Panc1 (cell line): ENCODE measurements around the gene ORM2. TPM values are rescaled to one million over a fixed set of nuclear protein-coding genes. Genes with fewer than 3 reads are reported as not detected.

Experiments
- ATAC-seq: fragments of 200-7000 bp; cut with Tn5 transposase; 2 replicates; pipeline ENCODE4 v1.9.1; 2020; ENCODE audit warnings: mild to moderate bottlenecking, moderate library complexity
- BruUV-seq: library from RNA; stranded (reverse); fragments of 400-500 nt; replicated peaks from 2 replicates; lab custom pipeline; 2021; lab: Mats Ljungman, UMichigan
- CTCF ChIA-PET: fragments of 300-600 bp; sonication (Branson Sonifier 250); formaldehyde crosslinking; loops from one replicate; lab custom pipeline; 2022; ENCODE audit warnings: antibody characterized with exemption; lab: Charles Lee
- POLR2A ChIA-PET: fragments of 300-600 bp; sonication (Branson Sonifier 250); formaldehyde crosslinking; loops from one replicate; lab custom pipeline; 2022; ENCODE audit warnings: antibody characterized with exemption; lab: Charles Lee
- DNase-seq: peaks from one replicate; pipeline ENCODE4 v3.0.0-alpha.2; 2010; ENCODE audit warnings: low read depth, low spot score
- H3K27ac ChIP-seq: 2 replicates; pipeline ENCODE4 v1.5.1; 2011; ENCODE audit warnings: mild to moderate bottlenecking, low read length, inconsistent platforms
- H3K27me3 ChIP-seq: fragments of 200-500 bp; sonication (Bioruptor generic); 2 replicates; pipeline ENCODE4 v1.6.0; 2014; ENCODE audit warnings: low read length, inconsistent platforms; ENCODE audit not compliant: control insufficient read depth, insufficient read depth
- H3K36me3 ChIP-seq: fragments of 200-500 bp; sonication (Bioruptor generic); 2 replicates; pipeline ENCODE4 v1.5.1; 2014; ENCODE audit warnings: inconsistent platforms, mild to moderate bottlenecking, low read length, moderate library complexity; ENCODE audit not compliant: control insufficient read depth, insufficient read depth
- H3K4me1 ChIP-seq: 2 replicates; pipeline ENCODE4 v1.5.1; 2011; ENCODE audit warnings: inconsistent platforms, mild to moderate bottlenecking, low read length, moderate library complexity; ENCODE audit not compliant: control insufficient read depth, insufficient read depth
- H3K4me3 ChIP-seq, 2 experiments: 2 replicates each; pipeline ENCODE4 v1.5.1; 2011 to 2012; ENCODE audit warnings: low read depth in 2 of 2, low read length in 2 of 2, mild to moderate bottlenecking in 2 of 2, inconsistent platforms in 1 of 2, moderate library complexity in 1 of 2
- H3K9me3 ChIP-seq: fragments of 200-500 bp; sonication (Bioruptor generic); 2 replicates; pipeline ENCODE4 v1.5.1; 2014; ENCODE audit warnings: low read depth, mild to moderate bottlenecking, inconsistent platforms, low read length, moderate library complexity; ENCODE audit not compliant: control insufficient read depth, insufficient read depth
- POLR2AphosphoS5 ChIP-seq: IDR thresholded peaks from 2 replicates; pipeline ENCODE4 v1.6.1; 2012; ENCODE audit warnings: mild to moderate bottlenecking, low read depth, low read length, moderate library complexity
- SIN3A ChIP-seq: IDR thresholded peaks from 2 replicates; pipeline ENCODE4 v1.6.1; 2012; ENCODE audit warnings: low read depth, mild to moderate bottlenecking, low read length, moderate library complexity, borderline replicate concordance; ENCODE audit not compliant: insufficient read depth
- TCF7L2 ChIP-seq: IDR thresholded peaks from 2 replicates; pipeline ENCODE4 v1.6.1; 2011; ENCODE audit warnings: mild to moderate bottlenecking, low read depth, low read length, inconsistent platforms
- in situ Hi-C: cut with HindIII; loops from 2 replicates; pipeline ENCODE4 v1.10.0; 2016; ENCODE audit warnings: low sequenced_read_pairs, low pct_unique_long_range_greater_than_20kb
- intact Hi-C: fragments of 100-400 bp; cut with micrococcal nuclease; formaldehyde crosslinking; loops from one replicate; pipeline ENCODE4 v1.10.0; 2022; ENCODE audit not compliant: unreplicated experiment
- total RNA-seq: library from RNA; stranded (reverse); gene quantifications from one replicate; pipeline ENCODE4 v1.2.1, GENCODE V29; 2021; ENCODE audit not compliant: unreplicated experiment
- TF ChIP-seq, protein P1 (sequence below): fragments of 450-650 bp; IDR thresholded peaks from 2 replicates; pipeline ENCODE4 v1.5.1; 2017; ENCODE audit warnings: mild to moderate bottlenecking
- TF ChIP-seq, protein P2 (sequence below), 2 experiments: IDR thresholded peaks; 2 replicates each; pipeline ENCODE4 v1.6.1; 2011 to 2012; ENCODE audit warnings: low read depth in 2 of 2, control low read depth in 1 of 2, low read length in 1 of 2, mild to moderate bottlenecking in 1 of 2, moderate library complexity in 1 of 2; ENCODE audit not compliant: insufficient read depth in 1 of 2

ORM2 gene
- total RNA-seq, 1 experiment from 2014 or later: 0.77 TPM

DNA sequence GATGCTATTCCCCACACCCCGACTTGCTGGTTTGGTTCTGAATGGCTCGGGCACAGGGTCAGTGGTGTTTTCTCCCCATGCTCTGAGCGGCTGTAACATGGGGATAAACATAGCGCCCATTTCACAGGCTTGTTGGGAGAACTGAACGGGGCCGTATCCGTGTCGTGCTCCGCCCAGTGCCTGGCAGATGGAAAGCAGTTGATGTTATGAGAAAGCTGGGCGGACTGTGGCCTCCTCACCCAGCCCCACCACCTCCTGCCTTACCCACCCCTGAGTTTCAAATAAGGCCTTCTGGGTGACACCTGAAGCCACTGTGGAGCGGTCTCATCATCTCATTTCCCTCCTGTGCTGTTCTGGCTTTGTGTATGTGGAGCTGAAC, 14.5 kb downstream of the ORM2 start:
- DNase-seq (no peak), ATAC-seq (no peak)
- TF ChIP-seq, protein P1, sequence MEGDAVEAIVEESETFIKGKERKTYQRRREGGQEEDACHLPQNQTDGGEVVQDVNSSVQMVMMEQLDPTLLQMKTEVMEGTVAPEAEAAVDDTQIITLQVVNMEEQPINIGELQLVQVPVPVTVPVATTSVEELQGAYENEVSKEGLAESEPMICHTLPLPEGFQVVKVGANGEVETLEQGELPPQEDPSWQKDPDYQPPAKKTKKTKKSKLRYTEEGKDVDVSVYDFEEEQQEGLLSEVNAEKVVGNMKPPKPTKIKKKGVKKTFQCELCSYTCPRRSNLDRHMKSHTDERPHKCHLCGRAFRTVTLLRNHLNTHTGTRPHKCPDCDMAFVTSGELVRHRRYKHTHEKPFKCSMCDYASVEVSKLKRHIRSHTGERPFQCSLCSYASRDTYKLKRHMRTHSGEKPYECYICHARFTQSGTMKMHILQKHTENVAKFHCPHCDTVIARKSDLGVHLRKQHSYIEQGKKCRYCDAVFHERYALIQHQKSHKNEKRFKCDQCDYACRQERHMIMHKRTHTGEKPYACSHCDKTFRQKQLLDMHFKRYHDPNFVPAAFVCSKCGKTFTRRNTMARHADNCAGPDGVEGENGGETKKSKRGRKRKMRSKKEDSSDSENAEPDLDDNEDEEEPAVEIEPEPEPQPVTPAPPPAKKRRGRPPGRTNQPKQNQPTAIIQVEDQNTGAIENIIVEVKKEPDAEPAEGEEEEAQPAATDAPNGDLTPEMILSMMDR: no peak
- TF ChIP-seq TCF7L2 (no peak), SIN3A (no peak), POLR2AphosphoS5 (no peak)
- TF ChIP-seq, protein P2, sequence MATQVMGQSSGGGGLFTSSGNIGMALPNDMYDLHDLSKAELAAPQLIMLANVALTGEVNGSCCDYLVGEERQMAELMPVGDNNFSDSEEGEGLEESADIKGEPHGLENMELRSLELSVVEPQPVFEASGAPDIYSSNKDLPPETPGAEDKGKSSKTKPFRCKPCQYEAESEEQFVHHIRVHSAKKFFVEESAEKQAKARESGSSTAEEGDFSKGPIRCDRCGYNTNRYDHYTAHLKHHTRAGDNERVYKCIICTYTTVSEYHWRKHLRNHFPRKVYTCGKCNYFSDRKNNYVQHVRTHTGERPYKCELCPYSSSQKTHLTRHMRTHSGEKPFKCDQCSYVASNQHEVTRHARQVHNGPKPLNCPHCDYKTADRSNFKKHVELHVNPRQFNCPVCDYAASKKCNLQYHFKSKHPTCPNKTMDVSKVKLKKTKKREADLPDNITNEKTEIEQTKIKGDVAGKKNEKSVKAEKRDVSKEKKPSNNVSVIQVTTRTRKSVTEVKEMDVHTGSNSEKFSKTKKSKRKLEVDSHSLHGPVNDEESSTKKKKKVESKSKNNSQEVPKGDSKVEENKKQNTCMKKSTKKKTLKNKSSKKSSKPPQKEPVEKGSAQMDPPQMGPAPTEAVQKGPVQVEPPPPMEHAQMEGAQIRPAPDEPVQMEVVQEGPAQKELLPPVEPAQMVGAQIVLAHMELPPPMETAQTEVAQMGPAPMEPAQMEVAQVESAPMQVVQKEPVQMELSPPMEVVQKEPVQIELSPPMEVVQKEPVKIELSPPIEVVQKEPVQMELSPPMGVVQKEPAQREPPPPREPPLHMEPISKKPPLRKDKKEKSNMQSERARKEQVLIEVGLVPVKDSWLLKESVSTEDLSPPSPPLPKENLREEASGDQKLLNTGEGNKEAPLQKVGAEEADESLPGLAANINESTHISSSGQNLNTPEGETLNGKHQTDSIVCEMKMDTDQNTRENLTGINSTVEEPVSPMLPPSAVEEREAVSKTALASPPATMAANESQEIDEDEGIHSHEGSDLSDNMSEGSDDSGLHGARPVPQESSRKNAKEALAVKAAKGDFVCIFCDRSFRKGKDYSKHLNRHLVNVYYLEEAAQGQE (IDR thresholded peaks at IDR 0.05; ENCODE audit: insufficient read depth in 1 of 2, low read depth in 2 of 2, low read length in 1 of 2): no peak
- H3K4me1 ChIP-seq: no peaks in the 10 kb centered on the region
- POLR2A ChIA-PET: interaction anchor here (0.6 kb wide), 1 partner anchor 196 kb away, joined by 5 read pairs; no protein-coding TSS in a partner anchor
- in situ Hi-C loops (no loop called here), intact Hi-C loops (no loop called here)
- no peak overlapping the region for H3K27ac ChIP-seq
- no peaks in the 10 kb centered on the region for H3K36me3 ChIP-seq
- CTCF ChIA-PET: no interaction called here
- H3K9me3 ChIP-seq: no peaks in the 10 kb centered on the region
- no peaks in the 10 kb centered on the region for H3K27me3 ChIP-seq
- H3K4me3 ChIP-seq: no peak overlapping the region
- no TSS peak for BruUV-seq

DNA sequence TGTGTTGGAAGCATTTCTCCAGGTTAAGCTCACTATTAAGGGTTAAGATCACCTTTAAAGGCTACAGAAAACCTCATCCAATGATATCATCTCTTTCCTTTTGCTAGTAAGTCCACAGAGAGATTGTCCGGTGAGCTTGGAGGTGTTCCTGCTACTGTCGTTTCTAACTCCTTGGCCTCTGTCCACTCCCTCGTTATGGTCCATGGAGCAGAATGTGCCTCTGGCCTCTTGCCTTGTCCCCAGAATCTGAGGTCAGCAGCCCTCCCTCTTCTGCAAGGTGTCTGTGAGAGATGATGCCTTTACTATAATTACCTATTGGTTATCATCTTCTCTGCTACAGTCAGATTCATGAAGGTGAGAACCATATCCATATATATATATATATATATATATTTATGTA, 15.0 kb downstream of the ORM2 start:
- BruUV-seq: no TSS peak
- ATAC-seq (no peak), DNase-seq (no peak)
- Histone ChIP-seq H3K36me3 (no peaks in the 10 kb centered on the region), H3K9me3 (no peaks in the 10 kb centered on the region), H3K4me3 (no peak overlapping the region), H3K4me1 (no peaks in the 10 kb centered on the region), H3K27me3 (no peaks in the 10 kb centered on the region), H3K27ac (no peak overlapping the region)
- ChIA-PET POLR2A (no interaction called here), CTCF (no interaction called here)
- intact Hi-C loops: no loop called here
- in situ Hi-C loops: no loop called here
- no peak for TF ChIP-seq SIN3A
- TF ChIP-seq, protein P2 (IDR thresholded peaks at IDR 0.05; ENCODE audit: insufficient read depth in 1 of 2, low read depth in 2 of 2, low read length in 1 of 2): no peak
- TF ChIP-seq, protein P1: no peak
- no peak for TF ChIP-seq TCF7L2
- no peak for TF ChIP-seq POLR2AphosphoS5
